ACC112 (cell line): Measurements from ENCODE around the gene PCLO.

Experiments used
- H2AFZ ChIP-seq: fragments of 200-600 bp; sonication (generic); one replicate; pipeline ENCODE4 v1.6.0; 2017; ENCODE audit warnings: antibody characterized with exemption, low read length; ENCODE audit not compliant: unreplicated experiment
- H3K27ac ChIP-seq: fragments of 200-600 bp; sonication (generic); 2 replicates; pipeline ENCODE4 v1.5.1; 2014; ENCODE audit warnings: low read depth, mild to moderate bottlenecking, antibody characterized with exemption, low read length, moderate library complexity
- H3K27me3 ChIP-seq: fragments of 200-600 bp; sonication (generic); 2 replicates; pipeline ENCODE4 v1.6.1; 2014; ENCODE audit warnings: mild to moderate bottlenecking, antibody characterized with exemption, low read length, moderate library complexity, mixed read lengths; ENCODE audit not compliant: insufficient read depth
- H3K36me3 ChIP-seq: fragments of 200-600 bp; sonication (generic); 2 replicates; pipeline ENCODE4 v1.6.1; 2016; ENCODE audit warnings: mild to moderate bottlenecking, antibody characterized with exemption, low read length, moderate library complexity, mixed read lengths; ENCODE audit not compliant: insufficient read depth
- H3K4me1 ChIP-seq: fragments of 200-600 bp; sonication (generic); one replicate; pipeline ENCODE4 v1.6.1; 2016; ENCODE audit warnings: low read length, mixed read lengths; ENCODE audit not compliant: insufficient read depth, unreplicated experiment, control insufficient read depth
- H3K4me3 ChIP-seq: fragments of 200-600 bp; sonication (generic); 2 replicates; pipeline ENCODE4 v1.5.1; 2014; ENCODE audit warnings: mild to moderate bottlenecking, low read depth, low read length
- H3K79me2 ChIP-seq: fragments of 200-600 bp; sonication (generic); one replicate; pipeline ENCODE4 v1.6.0; 2016; ENCODE audit warnings: low read length; ENCODE audit not compliant: control insufficient read depth, unreplicated experiment, insufficient read depth

Gene PCLO

GRCh38 chr7:82740246-82740848 lies 422.3 kb downstream of the PCLO start:
- no peaks in the 10 kb centered on the region for H3K27me3 ChIP-seq
- H2AFZ ChIP-seq, result no peak overlapping the region
- no peaks in the 10 kb centered on the region for H3K4me1 ChIP-seq
- H3K79me2 ChIP-seq, result no peaks in the 10 kb centered on the region
- H3K4me3 ChIP-seq, result no peak overlapping the region
- H3K36me3 ChIP-seq, result no peaks in the 10 kb centered on the region
- no peak overlapping the region for H3K27ac ChIP-seq

GRCh38 chr7:82736633-82737032 lies 426.1 kb downstream of the PCLO start:
- H3K4me1 ChIP-seq, result no peaks in the 10 kb centered on the region
- H3K4me3 ChIP-seq, result no peak overlapping the region
- no peak overlapping the region for H2AFZ ChIP-seq
- no peaks in the 10 kb centered on the region for H3K79me2 ChIP-seq
- no peak overlapping the region for H3K27ac ChIP-seq
- H3K27me3 ChIP-seq, result no peaks in the 10 kb centered on the region
- no peaks in the 10 kb centered on the region for H3K36me3 ChIP-seq

DNA sequence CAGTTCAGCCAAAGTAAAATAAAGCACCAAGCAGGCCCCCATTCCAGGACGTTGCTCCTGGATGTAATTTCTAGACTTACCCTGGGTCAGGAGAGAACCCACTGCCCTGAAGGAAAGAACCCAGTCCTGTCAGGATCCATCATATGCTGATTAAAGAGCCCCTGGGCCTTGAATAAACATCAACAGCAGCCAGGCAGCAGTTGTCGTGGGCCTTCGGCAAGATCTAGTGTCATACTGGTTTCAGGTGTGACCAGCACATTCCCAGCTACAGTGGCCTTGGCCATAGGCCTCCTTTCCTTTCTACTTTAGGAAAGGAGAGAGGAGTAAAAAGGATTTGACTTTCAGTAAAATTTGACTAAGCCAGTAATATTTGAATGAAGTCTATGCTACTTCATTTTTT lies 430.0 kb downstream of the PCLO start:
- Histone ChIP-seq H3K36me3 (no peaks in the 10 kb centered on the region), H2AFZ (no peak overlapping the region), H3K4me3 (no peak overlapping the region), H3K27ac (no peak overlapping the region), H3K27me3 (no peaks in the 10 kb centered on the region), H3K4me1 (no peaks in the 10 kb centered on the region), H3K79me2 (no peaks in the 10 kb centered on the region)

- H3K79me2 ChIP-seq, result no peaks in the 10 kb centered on the region
- H3K27me3 ChIP-seq, result no peaks in the 10 kb centered on the region
- H3K4me3 ChIP-seq, result no peak overlapping the region
Measured at GRCh38 chr7:82729172-82730030, 433.3 kb downstream of the PCLO start.

GRCh38 chr7:82726038-82726800 lies 436.5 kb downstream of the PCLO start:
- H2AFZ ChIP-seq, result no peak overlapping the region
- no peaks in the 10 kb centered on the region for H3K4me1 ChIP-seq
- no peak overlapping the region for H3K27ac ChIP-seq
- H3K27me3 ChIP-seq, result no peaks in the 10 kb centered on the region
- H3K36me3 ChIP-seq, result no peaks in the 10 kb centered on the region
- H3K4me3 ChIP-seq, result no peak overlapping the region
- H3K79me2 ChIP-seq, result no peaks in the 10 kb centered on the region

More at GRCh38 chr7:82729172-82730030, 433.3 kb downstream of the PCLO start:
- Histone ChIP-seq H3K27ac (no peak overlapping the region), H3K36me3 (no peaks in the 10 kb centered on the region), H3K4me1 (no peaks in the 10 kb centered on the region), H2AFZ (peak overlapping the region; percentile 25)

DNA sequence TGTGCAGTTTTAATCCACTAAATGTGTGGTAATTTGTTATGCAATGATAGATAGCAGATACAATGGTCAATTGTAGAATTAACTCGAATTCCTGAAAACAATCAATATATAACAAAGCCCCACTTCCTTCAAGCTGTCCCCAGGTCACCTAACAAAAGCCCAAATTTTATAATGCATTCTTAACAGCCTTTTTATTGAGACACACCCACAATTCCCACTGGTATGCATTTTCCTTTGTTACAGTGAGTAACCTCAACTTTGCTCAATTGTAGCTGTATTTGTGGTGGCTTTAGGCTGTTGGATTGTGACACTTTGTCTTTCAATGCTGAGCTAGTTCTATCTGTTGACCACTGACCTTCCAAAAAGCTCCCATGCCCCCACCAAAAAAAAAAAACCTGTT lies 439.3 kb downstream of the PCLO start:
- Histone ChIP-seq H3K4me3 (no peak overlapping the region), H3K4me1 (no peaks in the 10 kb centered on the region), H2AFZ (no peak overlapping the region), H3K79me2 (no peaks in the 10 kb centered on the region), H3K27ac (no peak overlapping the region), H3K27me3 (no peaks in the 10 kb centered on the region), H3K36me3 (no peaks in the 10 kb centered on the region)

DNA sequence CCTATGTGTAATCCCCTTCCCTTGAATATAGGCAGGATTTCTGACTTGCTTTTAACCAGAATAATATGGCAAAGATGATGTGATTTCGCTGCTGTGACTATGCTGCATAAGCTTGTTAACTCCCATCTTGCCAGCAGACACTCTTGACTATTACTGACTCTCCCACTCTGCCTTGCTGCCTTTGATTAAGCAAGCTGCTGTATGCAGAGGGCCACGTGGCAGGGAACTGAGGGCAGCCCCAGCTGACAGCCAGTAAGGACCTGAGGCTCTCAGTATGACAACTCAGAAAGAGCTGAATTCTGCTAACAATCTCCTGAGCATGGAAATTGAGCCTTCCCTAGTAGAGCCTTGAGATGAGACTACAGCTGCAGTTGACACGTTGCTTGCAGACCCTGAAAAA lies 439.7 kb downstream of the PCLO start:
- Histone ChIP-seq H3K4me1 (no peaks in the 10 kb centered on the region), H2AFZ (no peak overlapping the region), H3K4me3 (no peak overlapping the region), H3K79me2 (no peaks in the 10 kb centered on the region), H3K36me3 (no peaks in the 10 kb centered on the region), H3K27me3 (no peaks in the 10 kb centered on the region), H3K27ac (no peak overlapping the region)

DNA sequence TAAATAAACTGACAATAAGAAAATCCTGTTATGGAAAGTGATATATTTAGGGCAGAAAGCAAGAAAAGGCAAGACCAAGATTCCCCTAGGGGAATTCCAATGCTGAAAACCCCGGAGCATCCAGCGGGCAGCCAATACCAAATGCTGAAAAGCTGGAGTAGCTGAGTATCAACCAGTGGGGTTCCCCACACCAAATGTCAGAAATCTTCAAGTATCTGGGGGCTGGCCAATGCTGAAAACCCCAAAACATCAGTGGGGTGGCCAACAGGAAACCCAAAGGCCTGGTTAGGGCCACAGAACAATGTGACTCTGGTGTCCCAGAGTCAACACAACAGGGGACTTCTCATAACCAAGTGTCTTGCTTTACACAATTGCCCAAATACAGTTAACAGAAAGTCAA lies 447.3 kb downstream of the PCLO start:
- Histone ChIP-seq H3K4me3 (no peak overlapping the region), H3K79me2 (no peaks in the 10 kb centered on the region), H3K27ac (no peak overlapping the region), H2AFZ (no peak overlapping the region), H3K4me1 (peaks cover 3% of the 10 kb centered on the region), H3K27me3 (no peaks in the 10 kb centered on the region), H3K36me3 (no peaks in the 10 kb centered on the region)

DNA sequence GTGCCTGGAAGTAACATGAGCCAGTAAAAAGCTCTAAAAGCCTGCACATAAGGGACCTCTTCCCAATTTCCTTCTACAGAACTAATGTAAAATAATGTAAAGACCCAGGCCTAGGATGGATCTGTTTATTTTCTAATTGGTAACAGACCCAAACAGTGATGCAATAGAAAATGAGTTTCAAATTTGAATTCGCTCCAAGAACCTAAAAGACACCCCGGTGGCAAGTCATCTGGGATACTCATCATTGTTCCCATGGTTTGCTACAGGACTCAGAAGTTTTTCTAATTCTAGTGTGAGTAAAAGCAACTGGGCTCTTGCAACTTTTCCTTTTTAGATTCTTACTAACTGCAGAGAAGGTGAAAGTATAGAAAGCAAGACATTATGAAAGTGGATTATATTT lies 447.8 kb downstream of the PCLO start:
- Histone ChIP-seq H3K79me2 (no peaks in the 10 kb centered on the region), H3K27me3 (no peaks in the 10 kb centered on the region), H3K36me3 (no peaks in the 10 kb centered on the region), H2AFZ (no peak overlapping the region), H3K27ac (no peak overlapping the region), H3K4me1 (peaks cover 3% of the 10 kb centered on the region), H3K4me3 (no peak overlapping the region)

DNA sequence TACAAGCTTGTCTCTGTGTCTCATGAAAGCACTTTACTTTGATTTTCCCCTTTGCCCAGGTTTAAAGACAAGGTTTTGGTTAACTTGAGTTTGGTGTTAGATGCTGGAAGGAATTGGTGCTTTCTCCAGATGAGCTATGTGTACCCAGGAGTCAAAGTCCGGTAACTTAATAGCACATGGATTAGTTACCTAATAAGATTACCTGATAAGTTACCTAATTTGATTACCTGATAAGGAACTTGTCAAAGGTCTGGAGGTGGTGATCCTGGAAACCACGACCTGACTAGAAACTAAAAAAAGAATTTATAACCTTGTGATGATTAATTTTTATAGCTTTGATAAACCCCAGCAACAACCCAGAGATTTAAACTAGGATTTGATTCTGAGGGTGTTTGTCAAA lies 449.2 kb downstream of the PCLO start:
- Histone ChIP-seq H3K4me3 (no peak overlapping the region), H3K27ac (no peak overlapping the region), H3K27me3 (no peaks in the 10 kb centered on the region), H2AFZ (no peak overlapping the region), H3K79me2 (no peaks in the 10 kb centered on the region), H3K36me3 (no peaks in the 10 kb centered on the region), H3K4me1 (peaks cover 3% of the 10 kb centered on the region)
